Measurements from ENCODE around the gene TOX3.

The TOX3 gene

GRCh38 chr16:52405441-52405840 lies 141.5 kb downstream of the TOX3 start:
- TF ChIP-seq CTCF (IDR thresholded peaks at IDR 0.05; ENCODE audit: insufficient read depth, low read length, poor library complexity, severe bottlenecking) (no peak), EZH2phosphoT487 (conservative IDR thresholded peaks at IDR 0.05; ENCODE audit: low read length) (no peak)
- no peaks in the 10 kb centered on the region for H3K9me3 ChIP-seq (ENCODE audit: insufficient read depth, low read length)
- no peak overlapping the region for H3K4me3 ChIP-seq (ENCODE audit: insufficient read depth, low read length, poor library complexity, severe bottlenecking)
- no peaks in the 10 kb centered on the region for H3K27me3 ChIP-seq (ENCODE audit: low read length)
- no peak overlapping the region for H3K9ac ChIP-seq (ENCODE audit: low read length)
- H3K27ac ChIP-seq (ENCODE audit: low read depth, low read length): no peak overlapping the region
- no peaks in the 10 kb centered on the region for H3K79me2 ChIP-seq (ENCODE audit: insufficient read depth, low read length)
- no peaks in the 10 kb centered on the region for H3F3A ChIP-seq (ENCODE audit: insufficient read depth)
- no peaks in the 10 kb centered on the region for H4K20me1 ChIP-seq (ENCODE audit: low read depth, low read length)
- no peak overlapping the region for H2AFZ ChIP-seq (ENCODE audit: low read depth, low read length, severe bottlenecking)
- H3K9me2 ChIP-seq (replicated peaks; ENCODE audit: insufficient read depth, low read length): no peaks in the 10 kb centered on the region
- H3K4me2 ChIP-seq (ENCODE audit: low read depth, low read length, poor library complexity, severe bottlenecking): no peak overlapping the region
- H3K36me3 ChIP-seq (ENCODE audit: low read length): no peaks in the 10 kb centered on the region

GRCh38 chr16:52404546-52404945 lies 142.4 kb downstream of the TOX3 start:
- Histone ChIP-seq H2AFZ (ENCODE audit: low read depth, low read length, severe bottlenecking) (no peak overlapping the region), H3K79me2 (ENCODE audit: insufficient read depth, low read length) (no peaks in the 10 kb centered on the region), H3K4me2 (ENCODE audit: low read depth, low read length, poor library complexity, severe bottlenecking) (no peak overlapping the region), H3K27me3 (ENCODE audit: low read length) (no peaks in the 10 kb centered on the region), H4K20me1 (ENCODE audit: low read depth, low read length) (no peaks in the 10 kb centered on the region), H3K9me2 (replicated peaks; ENCODE audit: insufficient read depth, low read length) (no peaks in the 10 kb centered on the region), H3K4me3 (ENCODE audit: insufficient read depth, low read length, poor library complexity, severe bottlenecking) (no peak overlapping the region), H3F3A (ENCODE audit: insufficient read depth) (no peaks in the 10 kb centered on the region), H3K36me3 (ENCODE audit: low read length) (no peaks in the 10 kb centered on the region), H3K9ac (ENCODE audit: low read length) (no peak overlapping the region), H3K9me3 (ENCODE audit: insufficient read depth, low read length) (no peaks in the 10 kb centered on the region), H3K27ac (ENCODE audit: low read depth, low read length) (no peak overlapping the region)
- TF ChIP-seq EZH2phosphoT487 (conservative IDR thresholded peaks at IDR 0.05; ENCODE audit: low read length) (no peak), CTCF (IDR thresholded peaks at IDR 0.05; ENCODE audit: insufficient read depth, low read length, poor library complexity, severe bottlenecking) (no peak)

GRCh38 chr16:52399116-52399515 lies 147.8 kb downstream of the TOX3 start:
- H2AFZ ChIP-seq (ENCODE audit: low read depth, low read length, severe bottlenecking): no peak overlapping the region
- H3K4me2 ChIP-seq (ENCODE audit: low read depth, low read length, poor library complexity, severe bottlenecking): no peak overlapping the region
- H3F3A ChIP-seq (ENCODE audit: insufficient read depth): no peaks in the 10 kb centered on the region
- no peak overlapping the region for H3K27ac ChIP-seq (ENCODE audit: low read depth, low read length)
- no peak overlapping the region for H3K4me3 ChIP-seq (ENCODE audit: insufficient read depth, low read length, poor library complexity, severe bottlenecking)
- no peaks in the 10 kb centered on the region for H4K20me1 ChIP-seq (ENCODE audit: low read depth, low read length)
- H3K9me2 ChIP-seq (replicated peaks; ENCODE audit: insufficient read depth, low read length): no peaks in the 10 kb centered on the region
- no peaks in the 10 kb centered on the region for H3K79me2 ChIP-seq (ENCODE audit: insufficient read depth, low read length)
- no peaks in the 10 kb centered on the region for H3K9me3 ChIP-seq (ENCODE audit: insufficient read depth, low read length)
- no peaks in the 10 kb centered on the region for H3K27me3 ChIP-seq (ENCODE audit: low read length)
- H3K36me3 ChIP-seq (ENCODE audit: low read length): no peaks in the 10 kb centered on the region
- no peak overlapping the region for H3K9ac ChIP-seq (ENCODE audit: low read length)
- TF ChIP-seq EZH2phosphoT487 (conservative IDR thresholded peaks at IDR 0.05; ENCODE audit: low read length) (no peak), CTCF (IDR thresholded peaks at IDR 0.05; ENCODE audit: insufficient read depth, low read length, poor library complexity, severe bottlenecking) (no peak)

All from SU-DHL-6 (cell line).